ENCODE results near the gene CDK6.

DNA sequence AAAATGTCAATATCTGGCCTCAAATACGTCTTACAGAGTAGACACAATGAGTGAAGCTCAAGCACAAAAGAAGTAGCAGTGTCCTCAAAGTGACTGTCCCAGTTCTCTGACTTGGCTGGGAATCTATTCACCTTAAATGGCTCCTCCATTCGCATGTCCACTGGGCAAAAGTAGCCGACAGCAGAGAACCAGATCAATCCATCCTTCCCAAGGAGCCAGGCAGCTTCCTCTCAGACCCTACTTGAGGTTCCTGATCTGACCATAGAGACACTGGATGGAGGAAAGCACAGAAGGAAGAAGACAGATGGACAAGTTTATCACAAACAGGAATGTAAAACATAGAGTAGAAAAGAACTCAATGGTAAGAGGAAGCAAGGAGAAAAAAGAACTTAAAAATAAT, 53.5 kb downstream of the CDK6 start:
- TF ChIP-seq CTCF (conservative IDR thresholded peaks at IDR 0.05; ENCODE audit: low read depth in 2 of 2) = no peak
- no peak for TF ChIP-seq POLR2AphosphoS5 (IDR thresholded peaks at IDR 0.05; ENCODE audit: low read depth)
- no peak for TF ChIP-seq EZH2 (IDR thresholded peaks at IDR 0.05; ENCODE audit: low read depth, unreplicated experiment)
- TF ChIP-seq, protein P1, sequence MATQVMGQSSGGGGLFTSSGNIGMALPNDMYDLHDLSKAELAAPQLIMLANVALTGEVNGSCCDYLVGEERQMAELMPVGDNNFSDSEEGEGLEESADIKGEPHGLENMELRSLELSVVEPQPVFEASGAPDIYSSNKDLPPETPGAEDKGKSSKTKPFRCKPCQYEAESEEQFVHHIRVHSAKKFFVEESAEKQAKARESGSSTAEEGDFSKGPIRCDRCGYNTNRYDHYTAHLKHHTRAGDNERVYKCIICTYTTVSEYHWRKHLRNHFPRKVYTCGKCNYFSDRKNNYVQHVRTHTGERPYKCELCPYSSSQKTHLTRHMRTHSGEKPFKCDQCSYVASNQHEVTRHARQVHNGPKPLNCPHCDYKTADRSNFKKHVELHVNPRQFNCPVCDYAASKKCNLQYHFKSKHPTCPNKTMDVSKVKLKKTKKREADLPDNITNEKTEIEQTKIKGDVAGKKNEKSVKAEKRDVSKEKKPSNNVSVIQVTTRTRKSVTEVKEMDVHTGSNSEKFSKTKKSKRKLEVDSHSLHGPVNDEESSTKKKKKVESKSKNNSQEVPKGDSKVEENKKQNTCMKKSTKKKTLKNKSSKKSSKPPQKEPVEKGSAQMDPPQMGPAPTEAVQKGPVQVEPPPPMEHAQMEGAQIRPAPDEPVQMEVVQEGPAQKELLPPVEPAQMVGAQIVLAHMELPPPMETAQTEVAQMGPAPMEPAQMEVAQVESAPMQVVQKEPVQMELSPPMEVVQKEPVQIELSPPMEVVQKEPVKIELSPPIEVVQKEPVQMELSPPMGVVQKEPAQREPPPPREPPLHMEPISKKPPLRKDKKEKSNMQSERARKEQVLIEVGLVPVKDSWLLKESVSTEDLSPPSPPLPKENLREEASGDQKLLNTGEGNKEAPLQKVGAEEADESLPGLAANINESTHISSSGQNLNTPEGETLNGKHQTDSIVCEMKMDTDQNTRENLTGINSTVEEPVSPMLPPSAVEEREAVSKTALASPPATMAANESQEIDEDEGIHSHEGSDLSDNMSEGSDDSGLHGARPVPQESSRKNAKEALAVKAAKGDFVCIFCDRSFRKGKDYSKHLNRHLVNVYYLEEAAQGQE (IDR thresholded peaks at IDR 0.05; ENCODE audit: unreplicated experiment) = no peak
- no peak for TF ChIP-seq EZH2phosphoT487 (IDR thresholded peaks at IDR 0.05; ENCODE audit: unreplicated experiment)
- no peak for TF ChIP-seq JUNB (IDR thresholded peaks at IDR 0.05; ENCODE audit: unreplicated experiment)
- no peak for TF ChIP-seq CREB1 (CRISPR knock-in tag; IDR thresholded peaks at IDR 0.05; ENCODE audit: low read depth)
- TF ChIP-seq, protein P2, sequence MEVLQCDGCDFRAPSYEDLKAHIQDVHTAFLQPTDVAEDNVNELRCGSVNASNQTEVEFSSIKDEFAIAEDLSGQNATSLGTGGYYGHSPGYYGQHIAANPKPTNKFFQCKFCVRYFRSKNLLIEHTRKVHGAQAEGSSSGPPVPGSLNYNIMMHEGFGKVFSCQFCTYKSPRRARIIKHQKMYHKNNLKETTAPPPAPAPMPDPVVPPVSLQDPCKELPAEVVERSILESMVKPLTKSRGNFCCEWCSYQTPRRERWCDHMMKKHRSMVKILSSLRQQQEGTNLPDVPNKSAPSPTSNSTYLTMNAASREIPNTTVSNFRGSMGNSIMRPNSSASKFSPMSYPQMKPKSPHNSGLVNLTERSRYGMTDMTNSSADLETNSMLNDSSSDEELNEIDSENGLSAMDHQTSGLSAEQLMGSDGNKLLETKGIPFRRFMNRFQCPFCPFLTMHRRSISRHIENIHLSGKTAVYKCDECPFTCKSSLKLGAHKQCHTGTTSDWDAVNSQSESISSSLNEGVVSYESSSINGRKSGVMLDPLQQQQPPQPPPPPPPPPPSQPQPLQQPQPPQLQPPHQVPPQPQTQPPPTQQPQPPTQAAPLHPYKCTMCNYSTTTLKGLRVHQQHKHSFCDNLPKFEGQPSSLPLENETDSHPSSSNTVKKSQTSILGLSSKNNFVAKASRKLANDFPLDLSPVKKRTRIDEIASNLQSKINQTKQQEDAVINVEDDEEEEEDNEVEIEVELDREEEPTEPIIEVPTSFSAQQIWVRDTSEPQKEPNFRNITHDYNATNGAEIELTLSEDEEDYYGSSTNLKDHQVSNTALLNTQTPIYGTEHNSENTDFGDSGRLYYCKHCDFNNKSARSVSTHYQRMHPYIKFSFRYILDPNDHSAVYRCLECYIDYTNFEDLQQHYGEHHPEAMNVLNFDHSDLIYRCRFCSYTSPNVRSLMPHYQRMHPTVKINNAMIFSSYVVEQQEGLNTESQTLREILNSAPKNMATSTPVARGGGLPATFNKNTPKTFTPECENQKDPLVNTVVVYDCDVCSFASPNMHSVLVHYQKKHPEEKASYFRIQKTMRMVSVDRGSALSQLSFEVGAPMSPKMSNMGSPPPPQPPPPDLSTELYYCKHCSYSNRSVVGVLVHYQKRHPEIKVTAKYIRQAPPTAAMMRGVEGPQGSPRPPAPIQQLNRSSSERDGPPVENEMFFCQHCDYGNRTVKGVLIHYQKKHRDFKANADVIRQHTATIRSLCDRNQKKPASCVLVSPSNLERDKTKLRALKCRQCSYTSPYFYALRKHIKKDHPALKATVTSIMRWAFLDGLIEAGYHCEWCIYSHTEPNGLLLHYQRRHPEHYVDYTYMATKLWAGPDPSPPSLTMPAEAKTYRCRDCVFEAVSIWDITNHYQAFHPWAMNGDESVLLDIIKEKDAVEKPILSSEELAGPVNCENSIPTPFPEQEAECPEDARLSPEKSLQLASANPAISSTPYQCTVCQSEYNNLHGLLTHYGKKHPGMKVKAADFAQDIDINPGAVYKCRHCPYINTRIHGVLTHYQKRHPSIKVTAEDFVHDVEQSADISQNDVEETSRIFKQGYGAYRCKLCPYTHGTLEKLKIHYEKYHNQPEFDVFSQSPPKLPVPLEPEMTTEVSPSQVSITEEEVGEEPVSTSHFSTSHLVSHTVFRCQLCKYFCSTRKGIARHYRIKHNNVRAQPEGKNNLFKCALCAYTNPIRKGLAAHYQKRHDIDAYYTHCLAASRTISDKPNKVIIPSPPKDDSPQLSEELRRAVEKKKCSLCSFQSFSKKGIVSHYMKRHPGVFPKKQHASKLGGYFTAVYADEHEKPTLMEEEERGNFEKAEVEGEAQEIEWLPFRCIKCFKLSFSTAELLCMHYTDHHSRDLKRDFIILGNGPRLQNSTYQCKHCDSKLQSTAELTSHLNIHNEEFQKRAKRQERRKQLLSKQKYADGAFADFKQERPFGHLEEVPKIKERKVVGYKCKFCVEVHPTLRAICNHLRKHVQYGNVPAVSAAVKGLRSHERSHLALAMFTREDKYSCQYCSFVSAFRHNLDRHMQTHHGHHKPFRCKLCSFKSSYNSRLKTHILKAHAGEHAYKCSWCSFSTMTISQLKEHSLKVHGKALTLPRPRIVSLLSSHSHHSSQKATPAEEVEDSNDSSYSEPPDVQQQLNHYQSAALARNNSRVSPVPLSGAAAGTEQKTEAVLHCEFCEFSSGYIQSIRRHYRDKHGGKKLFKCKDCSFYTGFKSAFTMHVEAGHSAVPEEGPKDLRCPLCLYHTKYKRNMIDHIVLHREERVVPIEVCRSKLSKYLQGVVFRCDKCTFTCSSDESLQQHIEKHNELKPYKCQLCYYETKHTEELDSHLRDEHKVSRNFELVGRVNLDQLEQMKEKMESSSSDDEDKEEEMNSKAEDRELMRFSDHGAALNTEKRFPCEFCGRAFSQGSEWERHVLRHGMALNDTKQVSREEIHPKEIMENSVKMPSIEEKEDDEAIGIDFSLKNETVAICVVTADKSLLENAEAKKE (CRISPR knock-in tag; IDR thresholded peaks at IDR 0.05) = no peak
- TF ChIP-seq ETS1 (IDR thresholded peaks at IDR 0.05) = no peak
- TF ChIP-seq ZNF331 (CRISPR knock-in tag; IDR thresholded peaks at IDR 0.05; ENCODE audit: low read depth) = no peak
- TF ChIP-seq STAT1 (IDR thresholded peaks at IDR 0.05; ENCODE audit: unreplicated experiment) = no peak
- TF ChIP-seq NANOG (IDR thresholded peaks at IDR 0.05; ENCODE audit: borderline replicate concordance) = no peak
- no peak for TF ChIP-seq ZNF114 (CRISPR knock-in tag; IDR thresholded peaks at IDR 0.05)
